OCI-LY3 (cell line): ENCODE results near the gene GPR89A.
"Not testable (repeated sequence)": the region's sequence is repeated elsewhere in the genome, so short reads cannot be mapped to it uniquely, and the experiment has no call there.

Source experiments
- EZH2phosphoT487 ChIP-seq: fragments of 200-600 bp; shearing (Covaris generic); IDR thresholded peaks from 2 replicates; pipeline ENCODE4 v1.6.1; 2018; ENCODE audit warnings: antibody characterized with exemption, mixed run types, low read depth
- TF ChIP-seq, protein P1 (sequence below): fragments of 200-600, 300-600 bp; sonication (generic); IDR thresholded peaks from 2 replicates; pipeline ENCODE4 v1.5.1; 2014; ENCODE audit warnings: antibody characterized with exemption, low read length, low read depth

DNA sequence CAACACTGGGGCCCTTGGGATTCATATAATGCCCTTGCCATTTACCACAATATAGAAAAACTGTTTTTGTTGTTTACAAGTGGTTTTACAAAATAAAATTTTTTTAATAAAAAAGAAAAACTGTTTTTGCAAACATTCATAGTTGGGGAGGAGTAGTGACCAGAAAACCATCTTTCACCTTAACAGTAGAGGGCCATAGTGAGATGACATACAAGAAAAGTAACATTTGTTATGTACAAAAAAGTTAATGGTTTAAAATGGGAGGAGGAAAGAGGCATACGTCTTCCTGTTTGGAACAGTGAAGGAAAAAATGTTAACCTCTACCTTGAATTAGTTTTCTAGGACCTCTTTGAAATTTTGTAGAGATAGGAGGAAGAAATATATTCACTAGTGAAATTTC is 28.4 kb downstream of the GPR89A start:
- TF ChIP-seq, protein P1, sequence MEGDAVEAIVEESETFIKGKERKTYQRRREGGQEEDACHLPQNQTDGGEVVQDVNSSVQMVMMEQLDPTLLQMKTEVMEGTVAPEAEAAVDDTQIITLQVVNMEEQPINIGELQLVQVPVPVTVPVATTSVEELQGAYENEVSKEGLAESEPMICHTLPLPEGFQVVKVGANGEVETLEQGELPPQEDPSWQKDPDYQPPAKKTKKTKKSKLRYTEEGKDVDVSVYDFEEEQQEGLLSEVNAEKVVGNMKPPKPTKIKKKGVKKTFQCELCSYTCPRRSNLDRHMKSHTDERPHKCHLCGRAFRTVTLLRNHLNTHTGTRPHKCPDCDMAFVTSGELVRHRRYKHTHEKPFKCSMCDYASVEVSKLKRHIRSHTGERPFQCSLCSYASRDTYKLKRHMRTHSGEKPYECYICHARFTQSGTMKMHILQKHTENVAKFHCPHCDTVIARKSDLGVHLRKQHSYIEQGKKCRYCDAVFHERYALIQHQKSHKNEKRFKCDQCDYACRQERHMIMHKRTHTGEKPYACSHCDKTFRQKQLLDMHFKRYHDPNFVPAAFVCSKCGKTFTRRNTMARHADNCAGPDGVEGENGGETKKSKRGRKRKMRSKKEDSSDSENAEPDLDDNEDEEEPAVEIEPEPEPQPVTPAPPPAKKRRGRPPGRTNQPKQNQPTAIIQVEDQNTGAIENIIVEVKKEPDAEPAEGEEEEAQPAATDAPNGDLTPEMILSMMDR, result not testable (repeated sequence)
- TF ChIP-seq EZH2phosphoT487, result not testable (repeated sequence)
